Kasumi-1 (cell line): ENCODE data around the gene SLC26A9.
"Not testable (repeated sequence)": the region's sequence is repeated elsewhere in the genome, so short reads cannot be mapped to it uniquely, and the experiment has no call there.

ENCODE experiments used
- DNase-seq, 2 experiments: peaks; one replicate each; lab custom pipeline; 2025; lab: John Stamatoyannopoulos, UW

The SLC26A9 gene

DNA sequence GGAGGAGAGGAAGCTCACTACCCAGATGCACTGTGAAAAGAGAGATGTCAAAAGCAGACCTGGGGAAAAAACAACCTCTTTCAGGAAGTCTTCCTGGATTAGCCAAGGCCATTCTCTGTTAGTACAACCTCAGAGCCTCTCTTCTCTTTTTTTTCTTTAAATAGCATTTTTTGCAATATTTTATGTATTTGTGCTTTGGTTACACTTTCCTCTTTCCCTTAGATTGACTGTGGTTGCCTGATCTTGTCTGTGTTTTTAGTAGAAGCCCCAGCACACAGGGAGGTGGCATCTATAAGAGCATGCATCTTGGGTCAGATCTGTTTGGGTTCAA lies 18.8 kb downstream of the SLC26A9 start:
- DNase-seq: peak; percentile 28 to 37

DNA sequence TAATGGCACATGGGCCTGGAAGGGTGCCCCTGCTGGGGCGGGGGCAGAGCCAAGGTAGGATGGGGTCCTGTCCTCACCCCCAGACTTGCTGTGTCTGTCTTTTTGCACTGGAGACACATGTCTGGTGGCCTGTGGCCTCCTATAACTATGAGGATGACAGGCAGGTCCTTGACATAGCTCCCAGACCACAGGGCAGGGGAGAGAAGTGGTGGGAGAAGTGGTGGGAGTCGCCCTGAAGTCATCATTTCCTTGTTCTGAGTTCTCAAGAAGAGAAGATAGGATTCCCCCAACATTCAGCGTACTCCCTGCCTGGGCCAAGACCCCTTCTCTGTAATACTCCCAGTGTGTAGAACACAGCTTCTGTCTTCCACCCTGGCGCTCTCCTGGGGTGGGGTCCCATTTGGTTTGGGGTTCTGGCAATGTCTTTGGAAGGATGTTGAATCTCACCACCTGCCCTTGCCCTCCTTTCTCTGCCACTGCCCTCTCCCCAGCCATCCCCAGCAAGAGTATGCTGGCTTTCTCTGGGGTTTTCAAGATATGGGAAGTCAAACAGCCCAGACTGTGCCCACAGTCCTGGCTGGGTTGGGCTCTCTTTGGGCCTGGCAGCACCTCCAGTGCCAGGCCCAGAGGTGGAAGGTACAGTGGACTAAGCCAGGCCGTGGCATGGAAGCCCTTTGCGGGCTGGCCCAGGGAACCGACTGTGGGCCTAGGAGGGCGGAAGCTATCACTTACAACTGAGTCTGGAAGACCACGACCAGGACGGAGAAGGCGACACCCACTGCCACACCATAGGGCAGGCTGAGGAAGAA lies 19.4 kb downstream of the SLC26A9 start:
- peak in 1 of 2 experiments; percentile 17 for DNase-seq

DNA sequence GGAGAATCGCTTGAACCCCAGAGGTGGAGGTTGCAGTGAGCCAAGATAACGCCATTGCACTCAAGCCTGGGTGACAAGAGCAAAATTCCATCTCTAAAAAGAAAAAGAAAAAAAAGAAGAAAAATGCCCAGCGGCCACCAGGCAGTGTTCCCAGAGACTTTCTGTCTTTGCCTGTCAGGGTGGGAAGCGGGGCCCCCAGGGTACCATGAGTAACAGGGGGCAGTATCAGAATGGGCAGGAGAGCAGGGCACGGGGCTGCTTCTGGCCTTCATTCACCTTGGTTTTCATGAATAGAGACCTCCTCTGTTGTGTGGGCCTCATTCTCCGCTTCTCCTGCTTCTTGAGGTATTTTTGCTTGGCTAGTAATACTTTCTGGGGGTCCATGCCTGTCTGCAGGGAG lies 20.4 kb downstream of the SLC26A9 start:
- no peak for DNase-seq

DNA sequence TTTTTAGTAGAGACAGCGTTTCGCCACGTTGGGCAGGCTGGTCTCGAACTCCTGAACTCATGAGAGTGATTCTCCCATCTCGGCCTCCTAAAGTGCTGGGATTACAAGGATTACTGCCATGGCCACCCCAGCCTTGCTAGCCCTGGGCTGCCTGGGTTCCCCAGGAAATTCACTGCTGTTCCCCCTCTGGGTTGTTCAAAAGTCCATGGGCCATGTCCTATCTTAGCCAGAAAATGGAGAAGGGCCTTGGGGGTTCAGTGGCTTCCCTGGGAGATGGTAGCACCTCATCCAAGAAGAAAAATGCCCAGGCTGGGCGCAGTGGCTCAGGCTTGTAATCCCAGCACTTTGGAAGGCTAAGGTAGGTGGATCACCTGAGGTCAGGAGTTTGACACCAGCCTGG lies 20.9 kb downstream of the SLC26A9 start:
- no peak for DNase-seq

DNA sequence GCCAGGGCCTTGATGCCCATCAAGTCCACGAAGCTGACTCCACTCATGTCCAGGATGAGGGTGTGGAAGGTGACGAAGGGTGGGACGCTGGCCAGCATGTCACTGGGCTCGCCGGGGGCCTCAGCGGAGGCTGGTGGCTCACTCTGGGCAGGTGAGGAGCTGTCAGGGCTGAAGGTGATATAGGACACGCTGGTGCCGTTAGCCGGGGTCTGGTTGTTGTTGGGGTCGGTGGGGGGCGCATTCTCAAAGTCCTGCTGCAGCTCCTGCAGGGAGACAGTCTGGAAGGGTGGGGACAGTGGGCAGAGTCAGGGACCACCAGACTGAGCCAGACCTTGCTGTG lies 21.7 kb downstream of the SLC26A9 start:
- DNase-seq: no peak

DNA sequence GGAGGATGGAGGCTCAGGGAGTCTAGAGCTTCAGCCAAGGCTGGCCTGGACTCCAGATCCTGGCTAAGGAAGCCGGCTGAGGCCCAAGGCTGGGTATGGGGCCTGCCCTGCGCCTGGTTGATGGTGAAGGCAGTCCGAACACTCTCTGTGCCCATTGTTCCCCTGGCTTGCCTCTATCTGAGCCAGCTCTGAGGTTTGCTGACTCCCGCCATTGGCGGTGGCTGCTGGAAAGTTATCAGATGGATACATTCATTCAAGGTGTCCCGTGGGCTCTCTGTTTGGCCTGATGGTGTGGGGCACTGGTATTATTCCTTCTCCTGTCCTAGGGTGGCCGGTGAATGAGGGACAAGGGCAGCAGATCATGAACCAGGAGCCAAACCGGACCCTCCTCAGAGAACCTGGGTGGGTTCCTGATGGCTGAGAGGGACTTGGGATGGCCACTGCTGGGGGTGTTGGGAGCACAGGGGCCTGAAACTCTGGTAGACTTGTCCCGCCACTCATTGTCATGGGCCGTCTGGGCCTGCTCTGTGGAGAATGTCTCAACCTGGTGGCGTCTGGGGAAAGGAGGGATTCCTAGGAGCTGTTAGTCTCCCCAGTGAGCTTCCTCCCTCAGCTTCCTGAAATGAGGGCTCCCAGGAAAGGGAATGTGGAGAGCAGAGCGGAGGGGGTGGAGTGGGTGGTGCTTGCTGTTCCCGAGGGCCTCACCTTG lies 22.2 kb downstream of the SLC26A9 start:
- DNase-seq: no peak

DNA sequence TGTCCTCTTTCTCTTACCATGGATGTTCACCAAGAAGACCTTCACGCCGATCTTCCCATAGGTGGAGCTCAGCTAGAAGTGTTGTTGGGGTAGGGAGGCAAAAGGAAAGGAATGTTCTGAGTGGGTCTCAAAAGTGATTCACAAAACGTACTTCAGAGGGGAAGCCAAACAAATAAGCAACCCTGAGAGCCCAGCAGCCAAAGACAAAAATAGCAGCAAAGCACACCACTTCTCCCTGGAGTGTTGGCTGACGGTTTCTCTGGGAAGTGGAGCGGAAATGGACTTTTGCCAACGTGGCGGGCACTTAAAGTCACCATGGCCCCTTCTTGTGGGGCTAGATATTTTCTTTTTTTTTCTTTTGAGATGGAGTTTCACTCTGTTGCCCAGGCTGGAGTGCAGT lies 23.1 kb downstream of the SLC26A9 start:
- no peak for DNase-seq

DNA sequence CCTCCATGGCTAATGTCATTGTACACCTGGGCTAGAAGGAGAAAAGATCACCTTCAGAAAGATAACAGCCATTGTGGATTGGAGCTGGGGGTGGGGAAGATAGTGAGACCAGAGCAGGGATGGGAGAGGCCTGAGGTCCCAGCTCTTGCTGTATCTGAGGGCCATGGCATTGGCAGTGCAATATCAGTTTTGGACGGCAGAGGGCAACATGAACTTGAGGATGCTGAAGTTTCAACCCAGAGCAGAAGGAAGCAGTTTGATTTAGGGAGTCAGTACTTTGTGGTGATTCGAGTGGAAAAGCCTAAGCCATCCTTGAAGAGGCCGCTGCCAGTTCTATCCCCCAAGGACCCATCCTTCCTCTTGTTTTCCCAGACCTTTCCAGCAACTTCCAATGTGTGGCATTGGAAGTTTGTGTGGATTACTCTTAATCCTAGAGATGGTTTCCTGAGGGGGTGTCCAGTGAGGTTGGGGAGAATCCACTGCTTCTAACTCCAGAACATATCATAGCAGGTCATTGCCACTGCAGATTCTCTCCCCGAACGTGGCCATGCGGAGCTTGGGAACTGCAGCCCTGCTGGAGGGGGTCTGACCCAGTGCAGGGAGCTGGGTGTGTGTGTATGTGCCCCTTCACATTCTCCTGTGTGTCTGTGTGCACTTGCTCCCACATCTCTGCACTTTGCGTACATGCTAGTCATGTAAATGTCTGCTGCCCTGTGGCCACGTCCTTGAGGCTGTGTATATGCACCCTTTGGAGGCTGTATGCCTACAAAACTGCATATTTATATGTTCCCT lies 24.1 kb downstream of the SLC26A9 start:
- peak; percentile 88 to 91 for DNase-seq

DNA sequence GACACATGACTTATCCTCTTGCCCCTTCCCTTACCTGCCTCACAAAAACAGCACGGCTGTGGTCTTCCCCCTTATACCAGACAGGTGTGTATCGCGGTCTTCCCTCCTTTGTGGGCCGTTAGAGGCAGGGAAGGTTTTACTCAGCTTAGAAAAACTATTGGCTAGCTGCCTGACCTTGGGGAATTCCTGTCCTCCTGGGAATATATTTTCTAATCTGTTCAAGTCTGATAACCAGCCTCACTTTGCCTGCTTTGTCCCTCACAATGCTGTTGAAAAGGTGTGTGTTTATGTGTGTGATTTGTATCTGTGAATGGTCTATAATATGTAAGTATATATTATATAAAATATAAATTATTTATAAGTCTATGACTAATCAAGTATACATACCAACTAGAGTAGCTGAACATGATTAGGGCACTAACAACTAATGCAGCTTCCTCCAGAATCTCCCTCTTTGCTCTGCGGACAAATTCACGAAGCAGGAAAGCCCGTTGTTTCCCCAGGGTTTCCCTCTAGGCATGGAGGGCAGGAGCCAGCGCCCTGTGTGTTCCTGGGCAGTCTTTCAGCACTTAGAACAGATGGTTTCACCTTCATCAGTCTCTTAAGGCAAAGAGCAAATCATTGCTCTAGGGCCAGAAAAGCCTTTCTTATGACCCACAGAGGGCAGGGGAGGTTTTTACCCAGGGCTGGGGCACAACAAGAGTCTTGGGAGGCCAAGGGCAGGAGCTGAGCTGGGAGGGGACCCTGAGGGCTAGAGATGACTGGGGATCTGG lies 25.6 kb downstream of the SLC26A9 start:
- DNase-seq: no peak

DNA sequence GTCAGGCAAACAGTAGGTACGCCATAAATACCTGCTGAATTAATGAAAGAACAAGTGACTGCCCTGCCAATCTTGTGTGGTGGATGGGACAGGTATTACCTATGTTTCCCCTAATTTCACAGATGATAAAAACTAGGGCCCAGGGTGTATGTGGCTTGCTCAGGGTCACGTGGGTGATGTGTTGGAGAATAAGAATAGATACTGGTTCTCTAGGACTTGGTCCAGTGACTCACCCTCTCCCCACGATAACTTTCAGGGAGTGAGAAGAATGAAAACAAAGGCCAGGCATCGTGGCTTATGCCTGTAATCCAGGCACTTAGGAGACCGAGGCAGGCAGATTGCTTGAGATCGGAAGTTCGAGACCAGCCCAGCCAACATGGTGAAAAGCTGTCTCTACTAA lies 26.7 kb downstream of the SLC26A9 start:
- no peak for DNase-seq

DNA sequence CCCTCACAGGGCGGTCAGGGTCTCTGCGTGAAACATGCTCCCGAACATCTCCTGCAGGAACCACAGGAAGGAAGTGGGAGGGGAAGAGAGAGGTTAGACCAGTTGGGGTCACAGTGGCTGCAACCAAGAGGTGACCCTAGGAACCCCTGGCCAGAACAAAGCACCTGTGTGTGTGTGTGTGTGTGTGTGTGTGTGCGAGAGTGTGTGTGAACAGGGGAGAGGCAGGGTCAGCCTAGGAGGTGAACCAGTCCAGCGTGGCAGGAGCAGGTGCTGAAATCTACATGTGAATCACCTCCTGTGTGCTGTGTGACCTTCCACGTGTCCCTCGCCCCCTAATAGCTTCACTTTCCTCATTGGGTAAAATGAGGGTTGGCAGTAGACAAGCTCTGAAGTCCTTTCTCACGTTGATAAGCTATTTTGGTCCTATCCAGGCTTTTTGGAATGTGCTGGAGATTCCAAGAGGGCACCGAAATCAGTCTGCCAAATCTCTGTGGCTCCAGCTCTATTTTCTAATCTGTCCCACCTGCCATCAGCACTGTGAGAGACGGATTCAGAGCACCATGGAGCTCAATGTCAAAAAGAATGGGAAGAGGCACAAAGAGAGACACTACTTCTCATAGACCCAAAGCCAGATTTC lies 27.8 kb downstream of the SLC26A9 start:
- DNase-seq: no peak

DNA sequence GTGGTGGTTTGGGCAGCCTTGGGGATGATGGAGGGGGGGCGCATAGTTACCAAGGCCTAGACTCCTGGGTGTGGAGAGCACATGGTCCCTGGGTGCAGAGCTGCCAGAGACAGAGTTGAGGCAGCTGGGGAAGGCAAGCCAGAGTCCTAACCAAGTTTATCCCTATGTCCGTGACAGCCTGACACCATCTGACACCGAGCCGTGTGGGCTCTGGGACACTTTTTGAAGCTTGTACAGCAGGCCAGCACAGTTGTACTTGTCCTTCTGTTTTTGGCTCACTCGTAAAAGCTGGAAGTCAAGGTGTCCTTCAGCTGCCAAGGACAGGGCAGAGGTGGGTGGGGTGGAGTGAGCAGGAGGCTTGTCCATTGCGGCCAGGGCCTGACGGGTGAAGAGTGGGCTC lies 28.5 kb downstream of the SLC26A9 start:
- DNase-seq: no peak

DNA sequence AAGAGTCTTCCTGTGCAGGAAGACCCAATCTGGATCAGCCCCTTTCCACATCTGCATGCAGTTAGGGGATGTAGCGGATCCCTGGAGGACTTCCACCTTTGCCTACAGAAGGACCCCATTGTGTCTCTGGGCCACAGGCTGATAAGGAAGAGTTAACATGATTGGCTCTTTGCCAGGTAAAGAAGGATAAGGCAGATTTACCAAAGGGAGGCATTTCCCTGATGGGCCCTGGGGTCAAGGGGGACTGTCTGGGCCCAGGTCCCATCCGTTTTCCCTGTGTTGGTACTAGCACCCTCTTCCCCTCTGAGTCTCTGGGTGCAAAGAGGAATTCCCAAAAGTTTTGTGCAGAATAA lies 29.1 kb downstream of the SLC26A9 start:
- DNase-seq: no peak

DNA sequence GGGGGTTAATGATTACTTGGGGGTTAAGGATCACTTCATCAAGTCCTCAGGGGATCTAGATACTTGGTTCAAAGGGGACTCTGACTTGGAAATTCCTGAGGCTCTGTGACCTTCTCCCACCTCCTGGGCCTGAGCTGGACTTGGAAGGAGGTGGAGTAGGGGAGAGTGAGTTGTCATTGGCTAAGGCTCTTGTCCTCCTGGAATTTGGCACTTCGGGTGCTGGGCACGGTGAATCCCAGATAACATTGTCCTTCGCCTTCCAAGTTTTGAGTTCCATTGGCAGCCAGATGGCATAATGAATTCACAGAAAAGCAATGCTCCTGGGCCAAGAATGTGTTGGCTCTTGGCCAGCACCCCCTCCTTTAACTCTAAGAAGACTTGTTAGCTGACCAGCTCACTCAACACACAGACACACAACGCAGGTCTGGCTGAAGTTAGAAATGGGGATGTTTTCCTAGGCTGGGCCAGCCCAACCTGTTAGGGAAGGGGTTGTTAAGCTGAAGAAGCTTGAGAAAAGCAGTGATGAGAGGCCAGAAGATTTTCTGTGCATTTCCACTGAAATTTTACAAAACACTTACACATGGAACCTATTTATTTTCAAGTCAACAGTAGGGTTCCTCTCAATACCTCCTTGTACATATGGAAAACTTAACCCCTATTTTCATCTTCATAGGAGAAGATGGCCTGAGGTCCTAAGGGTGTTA lies 29.7 kb downstream of the SLC26A9 start:
- DNase-seq: no peak

DNA sequence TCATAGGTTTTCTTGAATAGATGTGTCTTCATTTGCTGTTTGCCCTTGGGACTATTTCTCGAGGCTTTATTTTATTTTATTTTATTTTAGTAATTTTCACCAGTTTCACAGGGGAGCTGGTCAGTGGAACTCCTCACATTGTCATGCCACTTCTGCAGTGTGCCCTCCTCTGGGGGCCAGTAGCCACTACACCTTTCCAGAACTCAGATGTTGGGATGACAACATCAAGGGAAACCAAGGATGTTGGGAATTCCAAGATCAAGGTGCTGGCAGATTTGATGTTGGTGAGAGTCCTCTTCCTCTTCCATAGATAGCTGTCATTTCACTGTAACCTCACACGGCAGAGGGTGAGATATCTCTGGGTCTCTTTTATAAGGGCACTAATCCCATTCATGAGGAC lies 35.5 kb downstream of the SLC26A9 start:
- DNase-seq: no peak

DNA sequence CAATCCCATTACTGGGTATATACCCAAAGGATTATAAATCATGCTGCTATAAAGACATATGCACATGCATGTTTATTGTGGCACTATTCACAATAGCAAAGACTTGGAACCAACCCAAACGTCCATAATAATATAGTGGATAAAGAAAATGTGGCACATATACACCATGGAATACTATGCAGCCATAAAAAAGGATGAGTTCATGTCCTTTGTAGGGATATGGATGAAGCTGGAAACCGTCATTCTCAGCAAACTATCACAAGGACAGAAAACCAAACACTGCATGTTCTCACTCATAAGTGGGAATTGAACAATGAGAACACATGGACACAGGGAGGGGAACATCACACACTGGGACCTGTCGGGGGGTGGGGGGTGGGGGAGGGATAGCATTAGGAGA lies 38.2 kb downstream of the SLC26A9 start:
- not testable (repeated sequence) for DNase-seq

DNA sequence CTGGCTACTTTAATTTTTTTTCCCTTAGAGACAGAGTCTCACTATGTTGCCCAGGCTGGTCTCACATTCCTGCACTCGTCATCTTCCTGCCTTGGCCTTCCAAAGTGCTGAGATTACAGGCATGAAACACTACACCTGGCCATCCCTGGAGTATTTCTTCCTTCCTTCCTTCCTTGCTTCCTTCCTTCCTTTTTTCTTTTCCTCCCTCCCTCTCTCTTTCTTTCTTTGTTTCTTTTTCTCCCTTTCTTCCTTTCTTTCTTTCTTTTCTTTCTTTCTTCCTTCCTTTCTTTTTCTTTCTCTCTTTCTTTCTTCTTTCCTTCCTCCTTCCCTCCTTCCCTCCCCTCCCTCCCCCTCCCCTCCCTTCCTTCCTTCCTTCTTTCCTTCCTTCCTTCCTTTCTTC lies 46.9 kb downstream of the SLC26A9 start:
- no peak for DNase-seq

DNA sequence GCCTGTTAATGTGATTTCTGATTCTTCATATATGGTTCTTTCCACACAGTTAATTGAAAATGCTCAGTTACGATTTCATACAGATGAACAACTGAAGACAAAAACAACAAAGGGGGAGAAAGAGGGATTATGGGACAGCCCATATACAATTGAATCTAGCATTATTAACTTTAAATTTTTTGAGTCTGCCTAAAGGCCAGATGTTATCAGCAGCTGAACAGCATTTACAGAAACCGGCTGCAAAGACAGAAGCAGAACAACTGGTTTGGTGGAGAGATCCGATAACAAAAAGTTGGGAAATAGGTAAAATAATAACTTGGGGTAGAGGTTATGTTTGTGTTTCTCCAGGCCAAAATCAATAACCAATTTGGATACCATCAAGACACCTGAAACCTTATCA lies 49.1 kb downstream of the SLC26A9 start:
- not testable (repeated sequence) for DNase-seq

DNA sequence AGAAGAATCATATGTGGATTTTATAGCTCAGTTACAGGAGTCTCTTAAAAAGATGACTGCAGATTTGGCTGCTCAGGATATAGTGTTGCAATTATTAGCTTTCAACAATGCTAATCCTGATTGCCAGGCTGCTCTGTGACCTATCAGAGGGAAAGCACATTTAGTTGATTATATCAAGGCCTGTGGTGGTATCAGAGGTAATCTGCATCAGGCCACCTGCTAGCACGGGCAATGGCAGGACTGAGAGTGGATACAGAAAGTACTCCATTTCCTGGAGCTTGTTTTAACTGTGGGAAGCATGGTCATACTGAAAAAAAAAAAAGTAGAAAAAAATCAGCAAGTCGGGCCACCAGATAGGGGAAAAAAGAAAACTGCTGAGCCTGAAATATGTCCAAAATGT lies 51.1 kb downstream of the SLC26A9 start:
- DNase-seq: not testable (repeated sequence)

DNA sequence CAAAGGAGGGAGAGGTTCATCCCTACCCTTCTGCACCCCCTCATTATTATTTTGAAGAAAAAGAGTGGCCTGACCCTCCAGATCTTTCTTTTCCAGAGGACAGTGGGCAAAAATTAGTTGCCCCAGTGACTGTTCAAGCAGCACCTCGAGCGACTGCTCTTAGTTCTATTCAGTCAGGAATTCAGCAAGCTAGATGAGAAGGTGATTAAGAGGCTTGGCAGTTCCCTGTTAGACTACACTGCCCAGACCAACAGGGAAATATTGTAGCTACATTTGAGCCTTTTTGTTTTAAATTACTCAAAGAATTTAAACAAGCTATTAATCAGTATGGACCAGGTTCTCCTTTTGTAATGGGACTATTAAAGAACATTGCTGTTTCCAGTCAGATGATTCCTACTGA lies 51.8 kb downstream of the SLC26A9 start:
- not testable (repeated sequence) for DNase-seq

DNA sequence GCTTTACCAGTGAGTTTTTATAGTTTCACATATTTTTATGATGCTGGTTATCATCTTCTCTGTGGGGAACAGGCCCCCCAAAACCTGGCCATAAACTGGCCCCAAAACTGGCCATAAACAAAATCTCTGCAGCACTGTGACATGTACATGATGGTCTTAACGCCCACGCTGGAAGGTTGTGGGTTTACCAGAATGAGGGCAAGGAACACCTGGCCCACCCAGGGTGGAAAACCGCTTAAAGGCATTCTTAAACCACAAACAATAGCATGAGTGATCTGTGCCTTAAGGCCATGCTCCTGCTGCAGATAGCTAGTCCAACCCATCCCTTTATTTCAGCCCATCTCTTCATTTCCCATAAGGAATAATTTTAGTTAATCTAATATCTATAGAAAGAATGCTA lies 52.6 kb downstream of the SLC26A9 start:
- DNase-seq: not testable (repeated sequence)
